Measurements from ENCODE around the gene TBPL1.

Gene TBPL1

GRCh38 chr6:133992992-133993680 is 40.1 kb downstream of the TBPL1 start:
- no peaks in the 10 kb centered on the region for H3K4me1 ChIP-seq (ENCODE audit: insufficient read depth, low read length)
- peaks cover 20% of the 10 kb centered on the region for H3K36me3 ChIP-seq (ENCODE audit: insufficient read depth, low read length)
- no peaks in the 10 kb centered on the region for H3K9me3 ChIP-seq (ENCODE audit: low read length)
- H2AFZ ChIP-seq (ENCODE audit: low read depth, low read length): no peak overlapping the region
- no peak overlapping the region for H3K4me3 ChIP-seq (ENCODE audit: low read length)
- no peaks in the 10 kb centered on the region for H3K27me3 ChIP-seq (ENCODE audit: insufficient read depth, low read length)

- Histone ChIP-seq H3K4me1 (ENCODE audit: insufficient read depth, low read length) (no peaks in the 10 kb centered on the region), H3K4me3 (ENCODE audit: low read length) (no peak overlapping the region), H3K27me3 (ENCODE audit: insufficient read depth, low read length) (no peaks in the 10 kb centered on the region), H2AFZ (ENCODE audit: low read depth, low read length) (no peak overlapping the region), H3K9me3 (ENCODE audit: low read length) (no peaks in the 10 kb centered on the region), H3K36me3 (ENCODE audit: insufficient read depth, low read length) (peaks cover 8% of the 10 kb centered on the region)
Measured at GRCh38 chr6:133995296-133995695, 42.3 kb downstream of the TBPL1 start.

GRCh38 chr6:133995758-133996157 is 42.7 kb downstream of the TBPL1 start:
- no peak overlapping the region for H2AFZ ChIP-seq (ENCODE audit: low read depth, low read length)
- H3K27me3 ChIP-seq (ENCODE audit: insufficient read depth, low read length): no peaks in the 10 kb centered on the region
- H3K4me1 ChIP-seq (ENCODE audit: insufficient read depth, low read length): no peaks in the 10 kb centered on the region
- no peaks in the 10 kb centered on the region for H3K9me3 ChIP-seq (ENCODE audit: low read length)
- H3K4me3 ChIP-seq (ENCODE audit: low read length): no peak overlapping the region
- H3K36me3 ChIP-seq (ENCODE audit: insufficient read depth, low read length): peaks cover 5% of the 10 kb centered on the region

- Histone ChIP-seq H3K27me3 (ENCODE audit: insufficient read depth, low read length) (no peaks in the 10 kb centered on the region), H3K9me3 (ENCODE audit: low read length) (no peaks in the 10 kb centered on the region), H3K36me3 (ENCODE audit: insufficient read depth, low read length) (no peaks in the 10 kb centered on the region), H3K4me3 (ENCODE audit: low read length) (no peak overlapping the region), H2AFZ (ENCODE audit: low read depth, low read length) (no peak overlapping the region), H3K4me1 (ENCODE audit: insufficient read depth, low read length) (peaks cover 4% of the 10 kb centered on the region)
Measured at GRCh38 chr6:133997267-133997666, 44.2 kb downstream of the TBPL1 start.

- no peaks in the 10 kb centered on the region for H3K36me3 ChIP-seq (ENCODE audit: insufficient read depth, low read length)
- H3K4me1 ChIP-seq (ENCODE audit: insufficient read depth, low read length): peaks cover 23% of the 10 kb centered on the region
- no peak overlapping the region for H3K4me3 ChIP-seq (ENCODE audit: low read length)
Measured at GRCh38 chr6:133999305-133999704, 46.3 kb downstream of the TBPL1 start.

GRCh38 chr6:134000443-134000842 is 47.4 kb downstream of the TBPL1 start:
- Histone ChIP-seq H3K36me3 (ENCODE audit: insufficient read depth, low read length) (no peaks in the 10 kb centered on the region), H2AFZ (ENCODE audit: low read depth, low read length) (no peak overlapping the region), H3K4me1 (ENCODE audit: insufficient read depth, low read length) (peaks cover 30% of the 10 kb centered on the region), H3K4me3 (ENCODE audit: low read length) (no peak overlapping the region), H3K9me3 (ENCODE audit: low read length) (no peaks in the 10 kb centered on the region), H3K27me3 (ENCODE audit: insufficient read depth, low read length) (no peaks in the 10 kb centered on the region)

More at GRCh38 chr6:133999305-133999704, 46.3 kb downstream of the TBPL1 start:
- H3K27me3 ChIP-seq (ENCODE audit: insufficient read depth, low read length): no peaks in the 10 kb centered on the region
- H3K9me3 ChIP-seq (ENCODE audit: low read length): no peaks in the 10 kb centered on the region
- no peak overlapping the region for H2AFZ ChIP-seq (ENCODE audit: low read depth, low read length)

GRCh38 chr6:134002821-134003220 is 49.8 kb downstream of the TBPL1 start:
- no peaks in the 10 kb centered on the region for H3K27me3 ChIP-seq (ENCODE audit: insufficient read depth, low read length)
- H3K4me3 ChIP-seq (ENCODE audit: low read length): peak overlapping the region; percentile 17
- H2AFZ ChIP-seq (ENCODE audit: low read depth, low read length): peak overlapping the region; percentile 57
- H3K36me3 ChIP-seq (ENCODE audit: insufficient read depth, low read length): no peaks in the 10 kb centered on the region
- H3K9me3 ChIP-seq (ENCODE audit: low read length): no peaks in the 10 kb centered on the region
- H3K4me1 ChIP-seq (ENCODE audit: insufficient read depth, low read length): peaks cover 30% of the 10 kb centered on the region

GRCh38 chr6:134003542-134003951 is 50.5 kb downstream of the TBPL1 start:
- Histone ChIP-seq H3K9me3 (ENCODE audit: low read length) (no peaks in the 10 kb centered on the region), H3K4me3 (ENCODE audit: low read length) (peak overlapping the region; percentile 17), H3K27me3 (ENCODE audit: insufficient read depth, low read length) (no peaks in the 10 kb centered on the region), H3K4me1 (ENCODE audit: insufficient read depth, low read length) (peaks cover 30% of the 10 kb centered on the region), H2AFZ (ENCODE audit: low read depth, low read length) (peak overlapping the region; percentile 57), H3K36me3 (ENCODE audit: insufficient read depth, low read length) (no peaks in the 10 kb centered on the region)

GRCh38 chr6:134004714-134005113 is 51.7 kb downstream of the TBPL1 start:
- H3K27me3 ChIP-seq (ENCODE audit: insufficient read depth, low read length): no peaks in the 10 kb centered on the region
- no peaks in the 10 kb centered on the region for H3K36me3 ChIP-seq (ENCODE audit: insufficient read depth, low read length)
- H3K9me3 ChIP-seq (ENCODE audit: low read length): peaks cover 2% of the 10 kb centered on the region
- H3K4me1 ChIP-seq (ENCODE audit: insufficient read depth, low read length): peaks cover 30% of the 10 kb centered on the region
- H3K4me3 ChIP-seq (ENCODE audit: low read length): no peak overlapping the region
- no peak overlapping the region for H2AFZ ChIP-seq (ENCODE audit: low read depth, low read length)

GRCh38 chr6:134005800-134006199 is 52.8 kb downstream of the TBPL1 start:
- no peak overlapping the region for H2AFZ ChIP-seq (ENCODE audit: low read depth, low read length)
- no peak overlapping the region for H3K4me3 ChIP-seq (ENCODE audit: low read length)
- peaks cover 2% of the 10 kb centered on the region for H3K9me3 ChIP-seq (ENCODE audit: low read length)
- H3K36me3 ChIP-seq (ENCODE audit: insufficient read depth, low read length): no peaks in the 10 kb centered on the region
- H3K27me3 ChIP-seq (ENCODE audit: insufficient read depth, low read length): no peaks in the 10 kb centered on the region
- H3K4me1 ChIP-seq (ENCODE audit: insufficient read depth, low read length): peaks cover 30% of the 10 kb centered on the region

GRCh38 chr6:134007077-134007476 is 54.1 kb downstream of the TBPL1 start:
- no peaks in the 10 kb centered on the region for H3K36me3 ChIP-seq (ENCODE audit: insufficient read depth, low read length)
- H3K27me3 ChIP-seq (ENCODE audit: insufficient read depth, low read length): no peaks in the 10 kb centered on the region
- H3K9me3 ChIP-seq (ENCODE audit: low read length): peaks cover 2% of the 10 kb centered on the region
- H3K4me1 ChIP-seq (ENCODE audit: insufficient read depth, low read length): peaks cover 28% of the 10 kb centered on the region
- no peak overlapping the region for H2AFZ ChIP-seq (ENCODE audit: low read depth, low read length)
- H3K4me3 ChIP-seq (ENCODE audit: low read length): no peak overlapping the region

GRCh38 chr6:134009876-134010275 is 56.9 kb downstream of the TBPL1 start:
- Histone ChIP-seq H3K27me3 (ENCODE audit: insufficient read depth, low read length) (no peaks in the 10 kb centered on the region), H3K4me1 (ENCODE audit: insufficient read depth, low read length) (peaks cover under 1% of the 10 kb centered on the region)

GRCh38 chr6:134010400-134010799 is 57.4 kb downstream of the TBPL1 start:
- no peak overlapping the region for H2AFZ ChIP-seq (ENCODE audit: low read depth, low read length)
- H3K4me3 ChIP-seq (ENCODE audit: low read length): no peak overlapping the region
- H3K4me1 ChIP-seq (ENCODE audit: insufficient read depth, low read length): no peaks in the 10 kb centered on the region
- peaks cover 2% of the 10 kb centered on the region for H3K9me3 ChIP-seq (ENCODE audit: low read length)
- no peaks in the 10 kb centered on the region for H3K36me3 ChIP-seq (ENCODE audit: insufficient read depth, low read length)
- H3K27me3 ChIP-seq (ENCODE audit: insufficient read depth, low read length): no peaks in the 10 kb centered on the region

More at GRCh38 chr6:134009876-134010275, 56.9 kb downstream of the TBPL1 start:
- H2AFZ ChIP-seq (ENCODE audit: low read depth, low read length): no peak overlapping the region
- peaks cover 2% of the 10 kb centered on the region for H3K9me3 ChIP-seq (ENCODE audit: low read length)
- H3K4me3 ChIP-seq (ENCODE audit: low read length): no peak overlapping the region
- H3K36me3 ChIP-seq (ENCODE audit: insufficient read depth, low read length): no peaks in the 10 kb centered on the region

- Histone ChIP-seq H3K36me3 (ENCODE audit: insufficient read depth, low read length) (no peaks in the 10 kb centered on the region), H2AFZ (ENCODE audit: low read depth, low read length) (no peak overlapping the region), H3K9me3 (ENCODE audit: low read length) (peaks cover 2% of the 10 kb centered on the region), H3K27me3 (ENCODE audit: insufficient read depth, low read length) (no peaks in the 10 kb centered on the region), H3K4me3 (ENCODE audit: low read length) (no peak overlapping the region), H3K4me1 (ENCODE audit: insufficient read depth, low read length) (no peaks in the 10 kb centered on the region)
Measured at GRCh38 chr6:134010974-134011373, 58.0 kb downstream of the TBPL1 start.

All from neuron (in vitro differentiated cells).